GM03348 (cell line): ENCODE measurements around the gene TEDC2.

Source experiments
- DNase-seq: peaks from one replicate; pipeline ENCODE4 v3.0.0; 2012; ENCODE audit warnings: low spot score

The TEDC2 gene

GRCh38 chr16:2465653-2466415, 5.9 kb downstream of the TEDC2 start:
- no peak for DNase-seq

- DNase-seq, result no peak
These were observed 7.0 kb downstream of the TEDC2 start for GRCh38 chr16:2466667-2467527.

- peak; percentile 89 for DNase-seq
These were observed 7.8 kb downstream of the TEDC2 start for GRCh38 chr16:2467528-2468232.

- peak; percentile 42 for DNase-seq
These were observed 8.4 kb downstream of the TEDC2 start for GRCh38 chr16:2468233-2468724.

- DNase-seq, result no peak
These were observed 9.0 kb downstream of the TEDC2 start for GRCh38 chr16:2468725-2469398.

GRCh38 chr16:2469399-2470233, 9.7 kb downstream of the TEDC2 start:
- DNase-seq, result no peak

- DNase-seq, result no peak
These were observed 10.3 kb downstream of the TEDC2 start for GRCh38 chr16:2470234-2470601.

- no peak for DNase-seq
These were observed 10.7 kb downstream of the TEDC2 start for GRCh38 chr16:2470603-2471015.

GRCh38 chr16:2471016-2471652, 11.2 kb downstream of the TEDC2 start, which contains the start of gene NTN3:
Gene NTN3 (plus strand): TSS chr16:2471297. CDS start chr16:2471702, 405 bp downstream.
- peak; percentile 68 for DNase-seq

GRCh38 chr16:2471653-2472487, 12.0 kb downstream of the TEDC2 start:
- DNase-seq, result no peak

GRCh38 chr16:2472488-2472864, 12.6 kb downstream of the TEDC2 start:
- DNase-seq, result no peak

- no peak for DNase-seq
These were observed 13.1 kb downstream of the TEDC2 start for GRCh38 chr16:2472885-2473445.

GRCh38 chr16:2473446-2473926, 13.6 kb downstream of the TEDC2 start:
- no peak for DNase-seq

GRCh38 chr16:2473999-2474876, 14.3 kb downstream of the TEDC2 start:
- peak; percentile 83 for DNase-seq

GRCh38 chr16:2474877-2475412, 15.0 kb downstream of the TEDC2 start, which contains the start of gene TBC1D24:
Gene TBC1D24 (plus strand): TSS chr16:2475127. CDS start chr16:2496149, 21,022 bp downstream.
- peak; percentile 100 for DNase-seq

- no peak for DNase-seq
These were observed 15.8 kb downstream of the TEDC2 start for GRCh38 chr16:2475413-2476344.
